CD14-positive monocyte (primary cell): Measurements from ENCODE around the gene R3HDM2. TPM values are rescaled to one million over a fixed set of nuclear protein-coding genes. Genes with fewer than 3 reads are reported as not detected.

Experiments
- DNase-seq, 3 donors: peaks; one replicate each; pipeline ENCODE4 v3.0.0-alpha.2; 2011 to 2022
- H2AFZ ChIP-seq: 2 replicates; pipeline ENCODE4 v1.6.0; 2012; ENCODE audit warnings: mild to moderate bottlenecking, low read depth, low read length, inconsistent platforms; ENCODE audit not compliant: insufficient read depth, poor library complexity, severe bottlenecking
- H3K27ac ChIP-seq, 2 donors: 1 replicate in 1 of 2; 2 replicates in 1 of 2; pipeline ENCODE4 v1.5.1; 2012 to 2013; ENCODE audit warnings: low read length in 2 of 2, control low read depth in 1 of 2, inconsistent platforms in 1 of 2, low read depth in 1 of 2, mild to moderate bottlenecking in 1 of 2
- H3K27me3 ChIP-seq, 2 donors: one replicate each; pipeline versions ENCODE4 v1.6.0 to v1.6.1; 2011 to 2013; ENCODE audit warnings: low read length in 2 of 2; ENCODE audit not compliant: control insufficient read depth in 2 of 2, insufficient read depth in 2 of 2
- H3K36me3 ChIP-seq, 2 donors: replicated peaks in 1 of 2; 1 replicate in 1 of 2; 2 replicates in 1 of 2; pipeline versions ENCODE4 v1.5.1 to v1.6.1; 2012 to 2013; ENCODE audit warnings: low read length in 2 of 2, control low read depth in 1 of 2, inconsistent platforms in 1 of 2, mild to moderate bottlenecking in 1 of 2; ENCODE audit not compliant: insufficient read depth in 2 of 2, control insufficient read depth in 1 of 2
- H3K4me1 ChIP-seq, 2 donors: 1 replicate in 1 of 2; 2 replicates in 1 of 2; pipeline versions ENCODE4 v1.5.1 to v1.6.1; 2012 to 2013; ENCODE audit warnings: low read length in 2 of 2, control low read depth in 1 of 2, inconsistent platforms in 1 of 2, mild to moderate bottlenecking in 1 of 2, moderate library complexity in 1 of 2; ENCODE audit not compliant: insufficient read depth in 2 of 2, control insufficient read depth in 1 of 2
- H3K4me2 ChIP-seq: replicated peaks from 2 replicates; pipeline ENCODE3; 2012; ENCODE audit warnings: low read length, moderate library complexity, mild to moderate bottlenecking; ENCODE audit not compliant: poor library complexity, severe bottlenecking; ENCODE audit errors: extremely low read depth
- H3K4me3 ChIP-seq, 3 experiments: fragments of 200-600 bp in 1 of 3; sonication (generic) in 1 of 3; replicated peaks in 1 of 3; 1 replicate in 2 of 3; 2 replicates in 1 of 3; pipeline ENCODE4 v1.5.1; 2011 to 2013; ENCODE audit warnings: low read length in 3 of 3, mild to moderate bottlenecking in 3 of 3, control low read depth in 2 of 3, low read depth in 2 of 3, inconsistent platforms in 1 of 3, moderate library complexity in 1 of 3
- H3K79me2 ChIP-seq: 2 replicates; pipeline ENCODE4 v1.6.0; 2012; ENCODE audit warnings: mild to moderate bottlenecking, control low read depth, inconsistent platforms, low read length, moderate library complexity; ENCODE audit not compliant: insufficient read depth
- H3K9ac ChIP-seq: 2 replicates; pipeline ENCODE4 v1.6.0; 2017; ENCODE audit warnings: low read length, mild to moderate bottlenecking; ENCODE audit not compliant: insufficient read depth, poor library complexity, severe bottlenecking
- H3K9me3 ChIP-seq, 2 donors: replicated peaks in 1 of 2; 1 replicate in 1 of 2; 2 replicates in 1 of 2; pipeline versions ENCODE4 v1.5.1 to v1.6.1; 2012 to 2013; ENCODE audit warnings: low read length in 2 of 2, control low read depth in 1 of 2; ENCODE audit not compliant: control insufficient read depth in 1 of 2, insufficient read depth in 1 of 2
- H4K20me1 ChIP-seq: 2 replicates; pipeline ENCODE4 v1.6.0; 2012; ENCODE audit warnings: mild to moderate bottlenecking, low read length, control low read depth, moderate library complexity; ENCODE audit not compliant: insufficient read depth
- H3K27ac Mint-ChIP-seq, 7 donors: one replicate each; pipeline ENCODE4 v1.8.0; 2020; ENCODE audit warnings: mild to moderate bottlenecking in 7 of 7, mixed read lengths in 7 of 7, moderate library complexity in 6 of 7, inconsistent platforms in 2 of 7
- H3K27me3 Mint-ChIP-seq, 3 donors: one replicate each; pipeline ENCODE4 v1.8.0; 2021 to 2022; ENCODE audit warnings: low read depth in 3 of 3, mild to moderate bottlenecking in 3 of 3, mixed read lengths in 3 of 3, moderate library complexity in 3 of 3, inconsistent platforms in 1 of 3
- H3K36me3 Mint-ChIP-seq, 2 donors: one replicate each; pipeline ENCODE4 v1.8.0; 2020; ENCODE audit warnings: mixed read lengths in 2 of 2, inconsistent platforms in 1 of 2, mild to moderate bottlenecking in 1 of 2
- H3K4me1 Mint-ChIP-seq: one replicate; pipeline ENCODE4 v1.8.0; 2020; ENCODE audit warnings: mild to moderate bottlenecking, mixed read lengths
- H3K4me3 Mint-ChIP-seq, 2 donors: one replicate each; pipeline ENCODE4 v1.8.0; 2020; ENCODE audit warnings: mild to moderate bottlenecking in 2 of 2, mixed read lengths in 2 of 2, moderate library complexity in 1 of 2
- H3K9me3 Mint-ChIP-seq, 7 donors: one replicate each; pipeline ENCODE4 v1.8.0; 2020 to 2022; ENCODE audit warnings: mixed read lengths in 7 of 7, mild to moderate bottlenecking in 6 of 7, moderate library complexity in 6 of 7, inconsistent platforms in 2 of 7
- WGBS: methylation state at CpG from one replicate; pipeline ENCODE4 v1.1.5; 2013; ENCODE audit warnings: missing lambda C conversion rate; ENCODE audit not compliant: insufficient coverage; 5-methylcytosine and 5-hydroxymethylcytosine counted together
- intact Hi-C, 2 donors: fragments of 100-400 bp; cut with micrococcal nuclease; formaldehyde crosslinking; loops; one replicate each; pipeline versions ENCODE4 v1.15.0 to v1.15.1; 2023
- polyA plus RNA-seq, 3 donors: library from polyadenylated mRNA; depleted of rRNA in 1 of 3; unstranded in 2 of 3; stranded (reverse) in 1 of 3; fragments of 300-500 nt in 2 of 3; fragments of >200 nt in 1 of 3; fragmentation: Illumina TruSeq in 2 of 3; gene quantifications; 1 replicate in 2 of 3; 2 replicates in 1 of 3; pipeline ENCODE4 v1.2.3, GENCODE V29; 2012 to 2021
- TF ChIP-seq, protein P1 (sequence below): fragments of 200-600 bp; IDR thresholded peaks from one replicate; pipeline ENCODE4 v1.8.0; 2022; ENCODE audit warnings: antibody characterized with exemption, mild to moderate bottlenecking

R3HDM2 gene
- polyA plus RNA-seq, 3 donors: 4.2 to 69.4 (median 7.3) TPM

DNA sequence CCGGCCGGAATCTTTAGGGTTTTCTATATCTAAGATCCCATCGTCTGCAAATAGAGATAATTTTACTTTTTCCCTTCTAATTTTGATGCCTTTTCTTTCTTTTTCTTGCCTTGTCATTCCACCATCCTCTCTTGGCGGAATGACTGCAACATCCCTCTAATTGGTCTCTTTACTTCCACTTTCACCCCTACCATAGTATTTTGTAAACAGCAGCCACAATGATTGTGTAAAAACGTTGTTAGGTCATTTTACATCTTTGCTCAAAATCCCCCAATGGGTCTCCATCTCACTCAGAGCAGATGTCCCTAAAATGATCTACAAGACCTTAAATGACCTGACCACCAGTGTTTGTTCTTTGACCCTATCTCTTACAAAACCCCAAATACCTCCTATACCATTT, 99.9 kb downstream of the R3HDM2 start:
- 60% methylated on average over 1 of the region's 5 CpGs for WGBS
- Histone ChIP-seq H3K9ac (no peak overlapping the region), H3K27ac (peak overlapping the region; percentile 77 to 88), H3K4me2 (peak overlapping the region; percentile 42), H3K27me3 (no peaks in the 10 kb centered on the region), H2AFZ (no peak overlapping the region), H3K36me3 (peaks cover 3 to 14% of the 10 kb centered on the region in 2 donors), H3K4me3 (peak overlapping the region in 1 of 3 experiments; percentile 53), H3K4me1 (peaks cover 8 to 12% of the 10 kb centered on the region in 2 donors), H3K79me2 (no peaks in the 10 kb centered on the region), H3K9me3 (no peaks in the 10 kb centered on the region), H4K20me1 (no peaks in the 10 kb centered on the region)
- H3K9me3 Mint-ChIP-seq: peaks cover 0 to 2% (median 0%) of the 10 kb centered on the region in 7 donors
- intact Hi-C loops: no loop called here
- H3K27ac Mint-ChIP-seq: peak overlapping the region; percentile 91 to 99 (median 98)
- peak overlapping the region; percentile 55 to 75 for H3K4me3 Mint-ChIP-seq
- peak; percentile 67 to 86 (median 75) for DNase-seq
- peaks cover 9% of the 10 kb centered on the region for H3K4me1 Mint-ChIP-seq
- H3K36me3 Mint-ChIP-seq: peaks cover 19 to 28% of the 10 kb centered on the region in 2 donors
- TF ChIP-seq, protein P1, sequence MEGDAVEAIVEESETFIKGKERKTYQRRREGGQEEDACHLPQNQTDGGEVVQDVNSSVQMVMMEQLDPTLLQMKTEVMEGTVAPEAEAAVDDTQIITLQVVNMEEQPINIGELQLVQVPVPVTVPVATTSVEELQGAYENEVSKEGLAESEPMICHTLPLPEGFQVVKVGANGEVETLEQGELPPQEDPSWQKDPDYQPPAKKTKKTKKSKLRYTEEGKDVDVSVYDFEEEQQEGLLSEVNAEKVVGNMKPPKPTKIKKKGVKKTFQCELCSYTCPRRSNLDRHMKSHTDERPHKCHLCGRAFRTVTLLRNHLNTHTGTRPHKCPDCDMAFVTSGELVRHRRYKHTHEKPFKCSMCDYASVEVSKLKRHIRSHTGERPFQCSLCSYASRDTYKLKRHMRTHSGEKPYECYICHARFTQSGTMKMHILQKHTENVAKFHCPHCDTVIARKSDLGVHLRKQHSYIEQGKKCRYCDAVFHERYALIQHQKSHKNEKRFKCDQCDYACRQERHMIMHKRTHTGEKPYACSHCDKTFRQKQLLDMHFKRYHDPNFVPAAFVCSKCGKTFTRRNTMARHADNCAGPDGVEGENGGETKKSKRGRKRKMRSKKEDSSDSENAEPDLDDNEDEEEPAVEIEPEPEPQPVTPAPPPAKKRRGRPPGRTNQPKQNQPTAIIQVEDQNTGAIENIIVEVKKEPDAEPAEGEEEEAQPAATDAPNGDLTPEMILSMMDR: no peak
- no peaks in the 10 kb centered on the region for H3K27me3 Mint-ChIP-seq

GRCh38 chr12:57329219-57329618, 101.6 kb downstream of the R3HDM2 start:
- H3K27ac Mint-ChIP-seq: peak overlapping the region in 1 of 7 donors; percentile 3
- no peak overlapping the region for H3K4me2 ChIP-seq
- no CpG with 5 or more reads among the region's 4 CpGs for WGBS
- H2AFZ ChIP-seq: no peak overlapping the region
- H4K20me1 ChIP-seq: no peaks in the 10 kb centered on the region
- H3K9ac ChIP-seq: no peak overlapping the region
- H3K27me3 Mint-ChIP-seq: no peaks in the 10 kb centered on the region
- peaks cover 21 to 33% of the 10 kb centered on the region in 2 donors for H3K36me3 Mint-ChIP-seq
- DNase-seq: no peak
- peaks cover 0 to 2% (median 0%) of the 10 kb centered on the region in 7 donors for H3K9me3 Mint-ChIP-seq
- TF ChIP-seq, protein P1: no peak
- H3K4me3 Mint-ChIP-seq: no peak overlapping the region
- H3K4me1 ChIP-seq: peaks cover 8 to 12% of the 10 kb centered on the region in 2 donors
- H3K4me3 ChIP-seq: no peak overlapping the region
- intact Hi-C loops: no loop called here
- H3K27me3 ChIP-seq: no peaks in the 10 kb centered on the region
- peaks cover 9% of the 10 kb centered on the region for H3K4me1 Mint-ChIP-seq
- H3K9me3 ChIP-seq: no peaks in the 10 kb centered on the region
- no peaks in the 10 kb centered on the region for H3K79me2 ChIP-seq
- H3K27ac ChIP-seq: no peak overlapping the region
- H3K36me3 ChIP-seq: peaks cover 3 to 20% of the 10 kb centered on the region in 2 donors
